WTC11 (cell line): ENCODE data around the gene HDDC3. TPM values are rescaled to one million over a fixed set of nuclear protein-coding genes. Genes with fewer than 3 reads are reported as not detected.

Source experiments
- ATAC-seq: fragments of 200-7000 bp; cut with Tn5 transposase; 2 replicates; pipeline ENCODE4 v1.10.0; 2021; ENCODE audit warnings: mild to moderate bottlenecking, moderate library complexity
- CTCF ChIA-PET: fragments of 300-600 bp; sonication (Branson Sonifier 250); formaldehyde crosslinking; loops from one replicate; lab custom pipeline; 2021; ENCODE audit warnings: antibody characterized with exemption; lab: Charles Lee
- POLR2A ChIA-PET: fragments of 350-600 bp; sonication (Branson Sonifier 250); formaldehyde crosslinking; loops from one replicate; lab custom pipeline; 2021; ENCODE audit warnings: antibody characterized with exemption; lab: Charles Lee
- DNase-seq: peaks from one replicate; pipeline ENCODE4 v3.0.0; 2021; ENCODE audit warnings: low spot score
- H3K27ac Mint-ChIP-seq: 2 replicates; pipeline ENCODE4 v1.8.0; 2021; ENCODE audit warnings: mixed read lengths
- H3K27me3 Mint-ChIP-seq: 2 replicates; pipeline ENCODE4 v1.8.0; 2021; ENCODE audit warnings: low read depth, mild to moderate bottlenecking, moderate library complexity, mixed read lengths
- H3K36me3 Mint-ChIP-seq: 2 replicates; pipeline ENCODE4 v1.8.0; 2021; ENCODE audit warnings: mixed read lengths
- H3K4me1 Mint-ChIP-seq: 2 replicates; pipeline ENCODE4 v1.8.0; 2022; ENCODE audit warnings: mixed read lengths
- H3K4me3 Mint-ChIP-seq: 2 replicates; pipeline ENCODE4 v1.8.0; 2021; ENCODE audit warnings: mild to moderate bottlenecking, moderate library complexity, mixed read lengths
- H3K9me3 Mint-ChIP-seq: 2 replicates; pipeline ENCODE4 v1.8.0; 2021; ENCODE audit warnings: mixed read lengths
- CBFB ChIP-seq: sonication (generic); formaldehyde crosslinking; IDR thresholded peaks from 2 replicates; pipeline ENCODE4 v1.8.1; 2022; ENCODE audit warnings: mild to moderate bottlenecking, low read depth, missing genetic modification reagents
- ESRRA ChIP-seq: sonication (generic); formaldehyde crosslinking; IDR thresholded peaks from 2 replicates; pipeline ENCODE4 v1.8.1; 2022; ENCODE audit warnings: mild to moderate bottlenecking, missing genetic modification reagents, borderline replicate concordance
- FOXJ3 ChIP-seq: sonication (generic); formaldehyde crosslinking; IDR thresholded peaks from 2 replicates; pipeline ENCODE4 v1.9.0; 2021; ENCODE audit warnings: missing genetic modification reagents, mild to moderate bottlenecking, borderline replicate concordance
- JAZF1 ChIP-seq: fragments of 250-450 bp; sonication (Bioruptor Pico); IDR thresholded peaks from 2 replicates; pipeline ENCODE4 v1.9.0; 2021; ENCODE audit warnings: moderate library complexity, mild to moderate bottlenecking, inconsistent platforms
- JUN ChIP-seq: sonication (generic); formaldehyde crosslinking; IDR thresholded peaks from 2 replicates; pipeline ENCODE4 v1.8.0; 2023; ENCODE audit warnings: mild to moderate bottlenecking, missing genetic modification reagents
- NFE2L1 ChIP-seq: sonication (generic); formaldehyde crosslinking; IDR thresholded peaks from 2 replicates; pipeline ENCODE4 v1.8.1; 2023; ENCODE audit warnings: missing genetic modification reagents
- NR1H2 ChIP-seq: sonication (generic); formaldehyde crosslinking; IDR thresholded peaks from 2 replicates; pipeline ENCODE4 v1.9.0; 2021; ENCODE audit warnings: mild to moderate bottlenecking, moderate library complexity, missing genetic modification reagents
- NR3C1 ChIP-seq: sonication (generic); formaldehyde crosslinking; conservative IDR thresholded peaks from 2 replicates; pipeline ENCODE4 v1.8.1; 2023; ENCODE audit warnings: low read depth, mild to moderate bottlenecking, missing genetic modification reagents
- RORB ChIP-seq: fragments of 250-450 bp; sonication (Bioruptor Pico); IDR thresholded peaks from 2 replicates; pipeline ENCODE4 v1.9.0; 2021; ENCODE audit warnings: mild to moderate bottlenecking
- SP1 ChIP-seq: sonication (generic); formaldehyde crosslinking; conservative IDR thresholded peaks from 2 replicates; pipeline ENCODE4 v1.8.1; 2022; ENCODE audit warnings: missing genetic modification reagents
- USF1 ChIP-seq: sonication (generic); formaldehyde crosslinking; IDR thresholded peaks from 2 replicates; pipeline ENCODE4 v1.8.0; 2022; ENCODE audit warnings: mild to moderate bottlenecking, missing genetic modification reagents
- ZNF138 ChIP-seq: sonication (generic); formaldehyde crosslinking; conservative IDR thresholded peaks from 2 replicates; pipeline ENCODE4 v1.8.1; 2022; ENCODE audit warnings: mild to moderate bottlenecking, moderate library complexity, missing genetic modification reagents
- ZNF232 ChIP-seq: sonication (generic); formaldehyde crosslinking; IDR thresholded peaks from 2 replicates; pipeline ENCODE4 v1.8.0; 2022; ENCODE audit warnings: mild to moderate bottlenecking, missing genetic modification reagents
- ZNF263 ChIP-seq: sonication (generic); formaldehyde crosslinking; IDR thresholded peaks from 2 replicates; pipeline ENCODE4 v1.8.1; 2022; ENCODE audit warnings: low read depth, mild to moderate bottlenecking, moderate library complexity, missing genetic modification reagents
- ZNF396 ChIP-seq: fragments of 250-450 bp; sonication (Bioruptor Pico); IDR thresholded peaks from 2 replicates; pipeline ENCODE4 v1.8.0; 2021; ENCODE audit warnings: mild to moderate bottlenecking, moderate library complexity, borderline replicate concordance
- total RNA-seq: library from RNA; stranded (reverse); gene quantifications from 3 replicates; pipeline ENCODE4 v1.2.3, GENCODE V29; 2021
- TF ChIP-seq, protein P1 (sequence below): sonication (generic); formaldehyde crosslinking; IDR thresholded peaks from 2 replicates; pipeline ENCODE4 v1.8.0; 2022; ENCODE audit warnings: mild to moderate bottlenecking, missing genetic modification reagents
- TF ChIP-seq, protein P2 (sequence below): fragments of 250-450 bp; sonication (Bioruptor Pico); IDR thresholded peaks from 2 replicates; pipeline ENCODE4 v1.9.0; 2021; ENCODE audit warnings: moderate library complexity, mild to moderate bottlenecking, inconsistent platforms, borderline replicate concordance
- TF ChIP-seq, protein P3 (sequence below): sonication (generic); formaldehyde crosslinking; IDR thresholded peaks from 2 replicates; pipeline ENCODE4 v1.8.1; 2023; ENCODE audit warnings: mild to moderate bottlenecking, missing genetic modification reagents

Gene HDDC3
- total RNA-seq, 1 experiment from 2014 or later: 16.4 TPM

DNA sequence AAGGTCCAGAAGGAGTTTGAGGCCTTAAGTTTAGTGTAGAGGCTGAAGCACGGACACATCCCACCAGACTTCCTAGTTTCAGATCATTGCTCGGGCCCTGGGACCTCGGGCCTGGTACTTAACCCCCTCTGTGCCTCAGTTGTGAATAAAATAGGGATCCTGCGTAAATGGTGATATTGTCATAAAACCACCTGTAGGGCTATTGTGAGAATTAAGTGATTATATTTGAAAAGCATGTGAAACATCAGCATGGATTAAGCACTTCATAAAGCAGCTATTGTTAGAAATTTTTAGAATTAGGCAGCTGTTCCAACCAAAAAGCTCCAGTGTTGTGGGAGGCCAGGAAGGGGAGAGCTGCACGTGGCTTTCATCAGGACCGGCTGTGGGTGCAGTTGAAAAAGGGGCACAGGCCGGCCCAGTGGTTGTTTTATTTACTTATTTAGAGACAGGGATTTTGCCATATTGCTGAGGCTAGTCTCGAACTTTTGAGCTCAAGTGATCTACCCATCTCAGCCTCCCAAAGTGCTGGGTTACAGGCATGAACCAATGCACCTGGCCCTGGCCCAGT lies 26.8 kb upstream of the HDDC3 start:
- TF ChIP-seq JUN (CRISPR knock-in tag): no peak
- TF ChIP-seq, all 79 proteins: peak for 0
- Mint-ChIP-seq H3K36me3 (peaks cover 39% of the 10 kb centered on the region), H3K9me3 (no peaks in the 10 kb centered on the region), H3K4me3 (no peak overlapping the region), H3K27ac (no peak overlapping the region), H3K27me3 (no peaks in the 10 kb centered on the region), H3K4me1 (peaks cover 16% of the 10 kb centered on the region)
- ATAC-seq (no peak), DNase-seq (no peak)
- ChIA-PET CTCF (interaction anchor here (1.0 to 6.2 kb wide), 4 partner anchors 20 to 288 kb away, joined by 3 to 264 read pairs (median 70); partner anchors contain the start of genes HDDC3 and UNC45A), POLR2A (no interaction called here)

- CTCF ChIA-PET: interaction anchor here (0.6 to 6.2 kb wide), 36 partner anchors 11 to 373 kb away, joined by 3 to 264 read pairs (median 7); partner anchors contain the start of genes FES, HDDC3, MAN2A2 and PRC1
- H3K36me3 Mint-ChIP-seq: peaks cover 32% of the 10 kb centered on the region
- TF ChIP-seq CBFB (CRISPR knock-in tag) (no peak), ZNF396 (CRISPR knock-in tag) (no peak), JAZF1 (CRISPR knock-in tag) (no peak), ZNF263 (CRISPR knock-in tag) (no peak), ZNF138 (no peak), ESRRA (CRISPR knock-in tag) (no peak), NFE2L1 (CRISPR knock-in tag) (no peak), NR3C1 (CRISPR knock-in tag) (no peak), ZNF232 (no peak), NR1H2 (CRISPR knock-in tag) (no peak), SP1 (CRISPR knock-in tag) (no peak), RORB (CRISPR knock-in tag) (no peak), USF1 (CRISPR knock-in tag) (no peak), FOXJ3 (CRISPR knock-in tag) (no peak)
- TF ChIP-seq, protein P1, sequence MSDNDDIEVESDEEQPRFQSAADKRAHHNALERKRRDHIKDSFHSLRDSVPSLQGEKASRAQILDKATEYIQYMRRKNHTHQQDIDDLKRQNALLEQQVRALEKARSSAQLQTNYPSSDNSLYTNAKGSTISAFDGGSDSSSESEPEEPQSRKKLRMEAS: no peak
- TF ChIP-seq, protein P2, sequence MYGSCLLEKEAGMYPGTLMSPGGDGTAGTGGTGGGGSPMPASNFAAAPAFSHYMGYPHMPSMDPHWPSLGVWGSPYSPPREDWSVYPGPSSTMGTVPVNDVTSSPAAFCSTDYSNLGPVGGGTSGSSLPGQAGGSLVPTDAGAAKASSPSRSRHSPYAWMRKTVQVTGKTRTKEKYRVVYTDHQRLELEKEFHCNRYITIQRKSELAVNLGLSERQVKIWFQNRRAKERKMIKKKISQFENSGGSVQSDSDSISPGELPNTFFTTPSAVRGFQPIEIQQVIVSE (CRISPR knock-in tag): no peak
- TF ChIP-seq, protein P3, sequence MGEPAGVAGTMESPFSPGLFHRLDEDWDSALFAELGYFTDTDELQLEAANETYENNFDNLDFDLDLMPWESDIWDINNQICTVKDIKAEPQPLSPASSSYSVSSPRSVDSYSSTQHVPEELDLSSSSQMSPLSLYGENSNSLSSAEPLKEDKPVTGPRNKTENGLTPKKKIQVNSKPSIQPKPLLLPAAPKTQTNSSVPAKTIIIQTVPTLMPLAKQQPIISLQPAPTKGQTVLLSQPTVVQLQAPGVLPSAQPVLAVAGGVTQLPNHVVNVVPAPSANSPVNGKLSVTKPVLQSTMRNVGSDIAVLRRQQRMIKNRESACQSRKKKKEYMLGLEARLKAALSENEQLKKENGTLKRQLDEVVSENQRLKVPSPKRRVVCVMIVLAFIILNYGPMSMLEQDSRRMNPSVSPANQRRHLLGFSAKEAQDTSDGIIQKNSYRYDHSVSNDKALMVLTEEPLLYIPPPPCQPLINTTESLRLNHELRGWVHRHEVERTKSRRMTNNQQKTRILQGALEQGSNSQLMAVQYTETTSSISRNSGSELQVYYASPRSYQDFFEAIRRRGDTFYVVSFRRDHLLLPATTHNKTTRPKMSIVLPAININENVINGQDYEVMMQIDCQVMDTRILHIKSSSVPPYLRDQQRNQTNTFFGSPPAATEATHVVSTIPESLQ: no peak
- TF ChIP-seq, all 79 proteins: peak for 0
- Mint-ChIP-seq H3K9me3 (no peaks in the 10 kb centered on the region), H3K4me1 (peaks cover 16% of the 10 kb centered on the region), H3K27ac (peak overlapping the region; percentile 28; the same call in 1 of the 2 replicates), H3K27me3 (no peaks in the 10 kb centered on the region), H3K4me3 (peak overlapping the region; percentile 71)
- POLR2A ChIA-PET: interaction anchor here (0.9 to 2.1 kb wide), 4 partner anchors 9 to 75 kb away, joined by 3 to 10 read pairs (median 4); partner anchors contain the start of gene UNC45A
- no peak for ATAC-seq
- DNase-seq: no peak
These were observed 25.4 kb upstream of the HDDC3 start for GRCh38 chr15:90957791-90958190.
